ENCODE measurements around the gene GFI1. TPM values are rescaled to one million over a fixed set of nuclear protein-coding genes. Genes with fewer than 3 reads are reported as not detected.

The GFI1 gene
- total RNA-seq, 4 donors from 2014 or later, result 0.26 to 2.4 (median 0.95) TPM; not detected in 1

GRCh38 chr1:92495392-92496063, 8.8 kb upstream of the GFI1 start:
- intact Hi-C loops (cut with DNase I; ENCODE audit: low total_unique reads), result no loop called here

GRCh38 chr1:92494485-92495141, 7.9 kb upstream of the GFI1 start:
- TF ChIP-seq POLR2A (IDR thresholded peaks at IDR 0.05) (no peak), CTCF (IDR thresholded peaks at IDR 0.05) (no peak)
- intact Hi-C loops (cut with DNase I; ENCODE audit: low total_unique reads), result no loop called here
- no peaks in the 10 kb centered on the region for H3K9me3 ChIP-seq
- no peak for DNase-seq
- peaks cover 0 to 7% of the 10 kb centered on the region in 2 donors for H3K27me3 ChIP-seq
- no peaks in the 10 kb centered on the region for H3K36me3 ChIP-seq
- H3K4me1 ChIP-seq, result no peaks in the 10 kb centered on the region
- H3K27ac ChIP-seq, result no peak overlapping the region
- no peak overlapping the region for H3K4me3 ChIP-seq

More at GRCh38 chr1:92495392-92496063, 8.8 kb upstream of the GFI1 start:
- no peak overlapping the region for H3K27ac ChIP-seq
- H3K27me3 ChIP-seq, result peaks cover 0 to 5% of the 10 kb centered on the region in 2 donors
- TF ChIP-seq POLR2A (IDR thresholded peaks at IDR 0.05), result no peak
- no peak for TF ChIP-seq CTCF (IDR thresholded peaks at IDR 0.05)
- H3K4me1 ChIP-seq, result no peaks in the 10 kb centered on the region
- no peak for DNase-seq
- no peak overlapping the region for H3K4me3 ChIP-seq
- no peaks in the 10 kb centered on the region for H3K9me3 ChIP-seq
- H3K36me3 ChIP-seq, result no peaks in the 10 kb centered on the region

DNA sequence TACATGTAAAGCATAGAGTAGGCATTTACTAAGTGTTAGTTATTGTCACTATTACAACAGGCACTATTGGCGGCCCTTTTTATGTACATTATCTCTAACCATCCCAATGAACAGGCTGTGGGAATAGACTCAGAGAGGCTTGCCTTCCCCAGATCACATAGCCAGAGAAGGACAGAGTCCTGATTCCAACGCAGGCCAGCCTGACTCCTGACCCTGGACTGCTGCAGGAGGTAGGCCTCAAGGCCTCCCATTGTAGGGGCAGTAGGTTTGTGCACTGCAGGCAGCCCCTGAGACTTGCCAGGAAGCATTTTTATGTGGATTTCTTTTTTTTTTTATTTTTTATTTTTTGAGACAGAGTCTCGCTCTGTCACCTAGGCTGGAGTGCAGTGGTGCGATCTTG, 6.4 kb upstream of the GFI1 start:
- TF ChIP-seq CTCF (IDR thresholded peaks at IDR 0.05) (no peak), POLR2A (IDR thresholded peaks at IDR 0.05) (no peak)
- Histone ChIP-seq H3K27ac (no peak overlapping the region), H3K27me3 (peaks cover 0 to 7% of the 10 kb centered on the region in 2 donors), H3K4me3 (no peak overlapping the region), H3K9me3 (no peaks in the 10 kb centered on the region), H3K4me1 (no peaks in the 10 kb centered on the region), H3K36me3 (no peaks in the 10 kb centered on the region)
- intact Hi-C loops (cut with DNase I; ENCODE audit: low total_unique reads), result no loop called here
- DNase-seq, result no peak

DNA sequence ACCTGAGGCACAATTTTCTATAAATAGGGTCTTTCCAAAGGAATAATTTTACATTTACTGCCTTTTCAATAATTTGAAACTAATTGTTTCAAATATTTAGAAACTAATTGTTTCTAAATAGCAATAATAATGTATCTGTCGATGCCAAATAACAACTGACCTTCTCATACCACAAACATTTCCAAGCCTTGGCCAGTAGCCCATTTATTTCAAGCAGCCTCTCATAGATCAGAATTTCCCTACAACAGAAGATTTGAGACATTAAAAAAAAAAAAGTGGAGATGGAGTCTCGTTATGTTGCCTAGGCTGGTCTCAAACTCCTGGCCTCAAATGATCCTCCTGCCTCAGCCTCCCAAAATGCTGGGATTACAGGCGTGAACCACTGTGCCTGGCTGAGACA, 2.1 kb upstream of the GFI1 start:
- TF ChIP-seq CTCF (IDR thresholded peaks at IDR 0.05) (no peak), POLR2A (IDR thresholded peaks at IDR 0.05) (no peak)
- Histone ChIP-seq H3K4me1 (peaks cover 0 to 23% of the 10 kb centered on the region in 2 donors), H3K27ac (no peak overlapping the region), H3K9me3 (no peaks in the 10 kb centered on the region), H3K27me3 (peaks cover 12 to 28% of the 10 kb centered on the region in 2 donors), H3K36me3 (no peaks in the 10 kb centered on the region), H3K4me3 (no peak overlapping the region)
- intact Hi-C loops (cut with DNase I; ENCODE audit: low total_unique reads), result no loop called here
- DNase-seq, result no peak

DNA sequence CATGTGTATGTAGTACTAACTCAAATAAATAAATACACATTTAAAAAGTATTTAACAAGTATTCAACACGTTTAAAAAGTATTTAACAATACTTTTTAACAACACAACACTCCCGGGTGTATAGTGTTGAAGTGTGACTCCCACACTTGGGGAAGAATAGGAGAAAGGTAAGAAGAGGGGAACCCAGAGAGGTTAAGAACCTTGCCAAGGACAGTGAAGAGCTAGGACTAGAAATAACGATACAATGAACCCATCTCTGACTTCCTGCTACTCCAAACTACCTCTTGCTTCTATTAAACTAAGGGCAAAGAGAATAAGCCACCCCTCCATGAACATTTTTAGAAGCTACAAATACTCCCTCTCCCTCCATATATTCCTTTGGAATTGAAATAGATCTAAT, 1.7 kb upstream of the GFI1 start:
- no peak for DNase-seq
- Histone ChIP-seq H3K27me3 (peaks cover 12 to 32% of the 10 kb centered on the region in 2 donors), H3K36me3 (no peaks in the 10 kb centered on the region), H3K9me3 (no peaks in the 10 kb centered on the region), H3K27ac (no peak overlapping the region), H3K4me3 (no peak overlapping the region), H3K4me1 (peaks cover 0 to 27% of the 10 kb centered on the region in 2 donors)
- intact Hi-C loops (cut with DNase I; ENCODE audit: low total_unique reads), result no loop called here
- TF ChIP-seq CTCF (IDR thresholded peaks at IDR 0.05) (no peak), POLR2A (IDR thresholded peaks at IDR 0.05) (no peak)

Measured in uterus (tissue), 4 donors.